Stimulated activated naive CD4-positive, alpha-beta T cell treated with Interleukin-2 at 50 U/mL for 16 hours (primary cell): ENCODE data around the gene GMEB2.
"Not testable (repeated sequence)": the region's sequence is repeated elsewhere in the genome, so short reads cannot be mapped to it uniquely, and the experiment has no call there.

Experiments used
- DNase-seq: peaks from one replicate; lab custom pipeline; 2025; lab: John Stamatoyannopoulos, UW

The GMEB2 gene

DNA sequence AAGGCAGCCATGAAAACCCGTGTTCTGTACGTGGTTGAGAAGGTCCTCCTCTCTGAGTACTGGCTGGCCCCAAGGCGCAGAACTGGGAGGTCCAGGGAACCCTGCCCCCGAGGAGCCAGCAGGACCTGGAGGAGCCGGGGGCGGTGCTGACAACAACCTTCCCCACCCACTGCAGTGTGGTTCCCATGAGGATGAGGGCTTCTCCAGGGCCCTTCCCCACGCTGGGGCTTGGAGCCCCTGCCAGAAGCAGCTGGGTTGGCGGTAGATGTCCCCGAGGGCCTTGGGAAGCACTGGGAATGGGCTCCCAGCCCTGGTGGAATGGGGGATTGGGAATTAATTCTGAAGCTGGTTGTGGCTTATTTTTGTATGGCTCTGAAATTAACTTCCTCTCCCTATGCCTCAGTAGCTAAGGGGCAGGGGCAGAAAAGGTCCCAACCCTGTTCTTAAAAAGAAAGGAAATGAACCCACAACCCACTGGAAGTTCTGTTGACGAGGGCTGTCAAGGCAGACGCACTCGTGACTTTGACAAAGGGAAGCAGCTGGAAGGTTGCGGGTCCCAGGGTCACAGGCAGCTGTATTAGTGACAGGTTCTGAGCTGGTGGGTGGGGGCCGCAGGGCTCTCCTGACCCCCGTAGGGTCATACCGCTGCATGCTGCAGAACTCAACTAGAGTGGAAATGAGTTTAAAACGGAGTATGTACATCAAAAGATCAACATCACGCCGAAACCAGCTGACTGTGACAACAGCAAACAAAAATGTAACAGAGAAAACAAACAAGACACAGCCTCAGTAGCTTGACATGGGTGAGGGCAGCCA, 38.9 kb downstream of the GMEB2 start:
- no peak for DNase-seq

DNA sequence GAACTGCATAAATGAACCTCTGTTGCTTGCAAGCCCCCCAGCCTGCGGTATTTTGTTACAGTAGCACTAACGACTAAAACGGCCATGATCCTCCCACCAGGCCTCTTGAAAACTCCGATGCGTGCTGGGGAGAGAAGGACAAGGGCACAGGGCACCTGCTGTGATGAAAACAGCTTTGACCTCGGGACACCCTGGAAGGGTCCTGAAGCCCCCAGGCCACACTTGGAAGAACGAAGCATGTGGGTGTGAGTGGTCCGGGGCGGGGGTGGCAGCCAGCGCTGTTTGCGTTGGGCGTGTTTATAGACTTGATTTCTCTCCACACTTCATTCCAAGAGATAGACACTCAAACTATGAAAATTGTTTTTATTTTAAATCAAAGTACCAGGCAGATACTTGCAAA, 39.6 kb downstream of the GMEB2 start:
- DNase-seq: no peak

DNA sequence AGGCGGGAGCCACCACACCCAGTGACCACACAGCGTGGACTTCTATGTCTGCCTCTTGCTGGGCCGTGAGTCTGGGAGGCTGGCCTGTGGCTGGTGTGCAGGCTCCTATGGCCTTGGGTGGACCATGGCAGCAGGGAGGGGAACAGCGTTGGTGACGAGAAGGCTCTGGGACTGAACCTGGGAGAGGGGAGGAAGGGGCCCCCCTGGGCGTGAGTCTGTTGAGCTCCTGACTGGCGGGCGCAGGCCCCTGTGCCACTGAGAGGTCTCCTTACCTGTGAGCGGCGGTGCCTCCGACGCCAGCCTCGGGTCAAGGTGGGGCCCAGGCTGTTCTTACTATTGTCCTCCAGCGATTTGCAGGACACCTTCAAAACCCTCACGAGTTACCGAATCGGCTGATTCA, 40.1 kb downstream of the GMEB2 start:
- DNase-seq: no peak

DNA sequence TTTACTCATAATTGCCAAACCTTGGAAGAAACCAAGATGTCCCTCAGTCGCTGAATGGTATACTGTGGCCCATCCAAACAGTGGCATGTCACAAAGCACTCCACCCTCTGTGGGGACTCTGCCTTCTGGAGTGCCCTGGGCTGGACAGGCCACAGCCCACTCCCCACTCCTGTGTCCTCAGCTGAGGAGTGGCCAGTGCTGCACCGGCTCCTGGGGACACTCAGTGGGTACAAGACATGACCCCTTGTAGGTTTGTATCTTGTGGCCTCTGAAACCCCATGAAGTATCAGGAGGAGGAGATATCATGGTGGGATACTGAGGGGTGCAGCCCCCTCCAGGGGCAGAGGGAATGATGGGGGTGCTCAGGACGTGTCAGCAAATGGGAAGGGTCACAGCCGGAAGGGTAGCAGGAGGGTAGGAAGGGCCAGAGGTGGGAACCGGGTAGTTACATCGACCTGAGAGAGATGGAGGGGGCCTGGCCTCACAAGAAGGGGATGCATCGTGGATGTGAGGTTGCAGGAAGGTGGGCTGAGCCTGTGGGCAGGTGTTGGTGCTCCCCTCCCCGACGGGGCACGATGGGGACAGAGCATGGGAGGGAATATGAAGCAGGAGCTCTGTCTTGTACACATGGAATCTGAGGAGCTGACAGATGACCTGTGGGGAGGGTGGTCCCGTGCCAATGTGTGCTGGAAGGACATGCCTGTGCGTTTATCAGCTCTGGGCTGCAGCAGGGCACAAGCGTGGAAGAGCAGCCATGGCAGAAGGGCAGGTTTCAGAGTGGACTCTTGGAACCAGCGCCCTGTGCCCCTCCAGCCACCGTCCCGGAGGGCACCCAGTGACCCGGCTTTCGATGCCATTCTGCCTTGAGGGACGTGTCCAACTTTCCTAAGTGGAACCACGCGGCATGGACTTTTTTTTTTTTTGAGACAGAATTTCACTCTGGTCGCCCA, 41.0 kb downstream of the GMEB2 start:
- no peak for DNase-seq

DNA sequence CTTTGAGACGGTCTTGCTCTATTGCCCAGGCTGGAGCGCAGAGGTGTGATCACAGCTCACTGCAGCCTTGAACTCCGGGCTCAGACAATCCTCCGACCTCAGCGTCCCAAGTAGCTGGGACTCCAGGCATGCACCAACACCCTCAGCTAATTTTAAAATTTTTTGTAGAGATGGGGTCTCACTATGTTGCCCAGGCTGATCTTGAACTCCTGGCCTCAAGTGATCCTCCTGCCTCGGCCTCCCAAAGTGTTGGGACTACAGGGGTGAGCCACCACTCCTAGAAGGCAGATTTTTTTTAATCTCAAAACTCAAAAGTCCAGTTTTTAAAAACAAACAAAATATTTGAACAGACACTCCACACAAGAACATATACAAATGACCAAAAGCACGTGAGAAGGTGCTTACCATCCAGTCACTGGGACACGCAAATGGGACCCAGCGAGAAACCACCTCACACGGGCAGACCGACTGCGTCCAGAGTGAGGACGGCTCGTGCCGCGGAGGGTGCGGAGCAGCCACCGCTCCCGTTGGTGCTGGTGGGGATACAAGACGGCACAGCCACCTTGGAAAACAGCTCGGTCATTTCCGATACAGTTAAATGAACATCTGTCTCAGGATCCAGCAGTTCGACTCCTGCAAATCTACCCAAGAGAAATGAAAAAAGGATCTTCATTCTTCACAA, 44.4 kb downstream of the GMEB2 start:
- DNase-seq: no peak

DNA sequence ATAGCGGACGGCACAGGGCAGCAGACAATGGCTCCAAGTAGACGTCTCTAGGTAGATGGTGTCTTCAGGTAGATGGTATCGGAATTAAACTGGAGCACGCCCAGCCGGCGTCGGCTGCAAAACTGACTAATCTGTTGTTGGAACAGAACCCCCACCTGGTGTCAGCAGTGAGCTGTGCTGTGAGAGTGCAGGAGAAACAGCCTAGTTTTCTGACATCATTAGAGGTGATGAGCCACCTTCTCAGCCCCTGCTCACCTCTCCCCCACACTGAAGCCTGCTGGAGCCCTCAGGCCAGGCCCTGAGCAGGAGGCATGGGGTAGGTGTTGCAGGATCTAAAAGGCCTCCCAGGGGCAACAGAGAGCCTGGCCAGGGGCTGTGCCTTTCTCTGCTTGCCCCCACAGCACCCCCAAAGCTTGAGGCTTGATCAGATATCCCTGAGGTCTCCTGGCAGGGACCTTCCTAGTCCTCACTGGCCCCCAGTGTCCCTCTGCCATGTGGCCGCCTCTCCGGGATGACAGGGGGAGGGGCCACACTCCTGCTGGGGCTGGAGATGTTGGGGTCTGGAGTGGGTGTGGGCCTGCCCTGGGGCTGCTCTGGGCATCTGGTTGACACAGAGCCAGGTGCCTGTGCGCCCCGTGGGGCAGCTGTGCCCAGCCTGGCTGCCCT, 46.0 kb downstream of the GMEB2 start:
- peak; percentile 58 for DNase-seq

DNA sequence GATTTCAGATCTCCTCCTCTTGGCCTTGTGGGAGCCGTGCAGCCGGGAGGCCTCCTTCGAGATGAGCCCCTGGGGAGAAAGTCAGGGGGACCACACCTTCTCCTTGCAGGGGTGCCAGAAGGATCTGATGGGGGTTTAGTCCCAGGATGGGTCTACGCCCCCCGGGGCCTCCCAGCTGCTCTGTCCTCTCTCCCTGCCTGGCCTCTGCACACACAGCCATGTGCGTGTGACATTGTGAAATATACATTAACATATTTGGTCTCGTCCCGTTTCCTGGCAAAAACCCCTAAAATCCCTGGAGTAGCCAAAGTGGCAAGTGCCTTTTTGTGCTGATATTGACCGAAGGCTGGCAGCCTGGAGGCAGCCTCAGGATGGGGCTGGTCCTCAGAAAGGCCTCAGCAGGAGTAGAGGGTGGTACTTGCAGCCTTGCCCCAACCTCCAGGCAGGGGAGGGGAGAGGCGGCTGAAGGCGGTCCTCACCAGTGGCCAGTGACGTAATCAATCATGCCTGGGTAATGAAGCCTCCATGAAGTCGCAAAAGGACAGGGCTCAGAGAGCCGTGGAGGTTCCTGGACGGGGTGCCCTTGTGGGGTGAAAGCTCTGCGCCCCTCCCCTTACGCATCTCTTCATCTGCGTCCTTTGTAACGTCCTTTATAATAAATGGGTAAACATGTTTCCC, 47.7 kb downstream of the GMEB2 start:
- DNase-seq: no peak

DNA sequence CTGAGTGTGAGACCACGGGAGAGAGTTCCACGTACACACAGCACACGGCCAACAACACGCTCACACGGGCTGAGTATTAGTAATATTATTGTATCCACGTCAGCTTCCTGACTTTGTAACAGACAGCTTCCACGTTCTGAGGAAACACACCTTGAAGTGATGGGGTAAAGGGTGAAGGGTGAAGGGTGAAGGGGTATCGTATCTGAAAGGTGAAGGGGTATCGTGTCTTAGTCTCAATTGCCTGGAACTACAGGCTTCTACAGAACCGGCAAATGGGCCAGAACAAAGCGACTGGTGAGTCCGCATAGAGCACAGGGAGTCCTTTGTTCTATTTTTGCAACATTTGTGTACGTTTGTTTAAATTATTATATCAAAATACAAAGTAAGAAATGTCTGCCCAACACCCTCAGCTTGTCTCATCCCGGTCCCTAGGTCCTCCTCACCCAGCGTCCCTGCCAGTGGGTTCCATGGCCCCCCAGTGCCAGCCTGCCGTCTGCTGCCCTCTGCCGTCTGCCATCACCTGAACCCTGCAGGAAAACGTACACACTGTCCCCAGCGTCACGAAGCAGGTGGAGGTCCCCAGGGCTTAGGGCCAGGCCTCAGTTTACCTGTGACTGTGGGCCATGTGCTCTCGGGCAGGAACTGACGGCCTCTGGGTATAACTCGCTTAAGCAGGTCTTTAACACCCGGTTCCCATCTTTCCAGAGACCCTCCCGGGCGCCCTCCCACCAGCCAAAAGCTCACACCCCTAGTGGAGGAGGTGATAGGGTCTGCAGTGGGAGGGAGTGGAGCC, 48.5 kb downstream of the GMEB2 start:
- no peak for DNase-seq

DNA sequence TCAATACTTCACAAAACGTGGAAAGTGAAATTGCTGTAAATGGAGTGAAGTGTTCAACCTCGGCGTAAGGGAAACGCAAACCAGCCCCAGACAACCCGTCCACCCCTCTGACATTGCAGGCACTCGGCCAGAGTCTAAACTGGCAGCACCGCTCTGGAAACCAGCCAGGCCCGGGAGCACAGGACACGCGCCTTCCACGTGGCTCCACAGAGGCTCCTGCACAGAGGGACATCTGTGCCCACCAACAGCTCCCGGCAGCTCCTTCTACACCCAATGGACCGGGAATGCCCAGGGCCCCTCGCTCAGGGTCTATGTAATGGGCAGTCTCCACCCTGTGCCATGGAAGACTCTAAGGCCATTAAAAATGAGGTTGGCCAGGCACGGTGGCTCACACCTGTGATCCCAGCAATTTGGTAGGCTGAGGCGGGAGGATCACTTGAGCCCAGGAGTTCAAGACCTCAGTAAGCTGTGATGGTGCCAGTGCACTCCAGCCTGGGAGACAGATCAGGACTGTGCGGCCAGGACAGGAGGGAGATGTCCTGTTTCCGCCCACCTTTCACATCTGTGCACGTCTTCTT, 49.5 kb downstream of the GMEB2 start:
- DNase-seq: no peak

DNA sequence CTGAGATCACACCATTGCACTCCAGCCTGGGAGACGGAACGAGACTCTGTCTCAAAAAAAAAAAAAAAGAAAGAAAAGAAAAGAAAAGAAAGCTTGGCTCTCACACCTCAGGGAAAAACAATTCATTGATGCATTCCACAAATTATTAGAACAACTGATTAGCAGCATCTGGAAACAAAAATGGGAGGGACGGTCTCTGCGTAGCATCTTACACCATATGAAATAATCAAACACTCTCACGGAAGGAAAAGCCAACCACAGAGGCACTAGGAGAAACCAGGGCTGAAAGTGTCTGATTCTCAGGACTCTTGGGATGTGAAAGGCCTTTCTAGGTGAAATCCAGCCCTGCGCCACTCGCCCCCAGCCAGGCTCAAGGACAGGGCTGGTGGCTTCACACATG, 50.6 kb downstream of the GMEB2 start:
- DNase-seq: no peak

DNA sequence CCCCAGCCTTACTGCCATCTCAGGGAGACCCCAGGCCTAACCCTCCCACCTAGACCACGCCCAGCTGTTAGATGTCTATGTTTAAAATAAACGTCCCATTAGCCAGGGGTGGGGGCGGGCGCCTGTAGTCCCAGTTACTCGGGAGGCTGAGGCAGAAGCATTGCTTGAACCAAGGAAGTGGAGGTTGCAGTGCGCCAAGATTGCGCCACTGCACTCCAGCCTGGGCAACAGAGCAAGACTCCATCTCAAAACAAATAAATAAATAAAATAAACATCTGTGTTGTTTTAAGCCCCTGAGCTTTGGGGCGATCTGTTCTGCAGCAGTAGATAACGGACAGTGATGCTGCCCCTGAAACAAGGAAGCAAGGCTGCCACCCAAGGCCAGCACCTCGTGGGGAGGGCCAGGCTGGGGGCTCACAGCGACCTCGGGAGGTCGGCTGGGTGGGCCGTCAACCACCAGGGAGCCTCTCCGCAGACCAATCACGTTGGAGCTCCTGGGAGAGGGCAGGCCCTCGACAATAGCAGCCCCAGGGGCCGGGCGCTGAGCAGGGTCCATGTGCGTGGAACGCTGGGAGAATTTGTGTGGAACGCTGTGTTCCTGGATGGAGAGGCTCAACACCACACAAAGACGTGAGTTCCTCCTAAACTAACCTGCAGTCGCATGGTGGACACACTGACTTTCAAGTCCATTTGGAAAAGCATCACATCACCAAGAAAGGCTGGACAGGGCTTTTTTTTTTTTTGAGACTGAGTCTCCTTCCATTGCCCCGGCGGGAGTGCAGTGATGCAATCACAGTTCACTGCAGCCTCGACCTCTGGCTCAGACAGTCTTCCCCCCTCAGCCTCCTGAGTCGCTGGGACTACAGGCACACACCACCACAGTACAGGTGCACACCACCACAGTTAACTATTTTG, 51.8 kb downstream of the GMEB2 start:
- DNase-seq: no peak

DNA sequence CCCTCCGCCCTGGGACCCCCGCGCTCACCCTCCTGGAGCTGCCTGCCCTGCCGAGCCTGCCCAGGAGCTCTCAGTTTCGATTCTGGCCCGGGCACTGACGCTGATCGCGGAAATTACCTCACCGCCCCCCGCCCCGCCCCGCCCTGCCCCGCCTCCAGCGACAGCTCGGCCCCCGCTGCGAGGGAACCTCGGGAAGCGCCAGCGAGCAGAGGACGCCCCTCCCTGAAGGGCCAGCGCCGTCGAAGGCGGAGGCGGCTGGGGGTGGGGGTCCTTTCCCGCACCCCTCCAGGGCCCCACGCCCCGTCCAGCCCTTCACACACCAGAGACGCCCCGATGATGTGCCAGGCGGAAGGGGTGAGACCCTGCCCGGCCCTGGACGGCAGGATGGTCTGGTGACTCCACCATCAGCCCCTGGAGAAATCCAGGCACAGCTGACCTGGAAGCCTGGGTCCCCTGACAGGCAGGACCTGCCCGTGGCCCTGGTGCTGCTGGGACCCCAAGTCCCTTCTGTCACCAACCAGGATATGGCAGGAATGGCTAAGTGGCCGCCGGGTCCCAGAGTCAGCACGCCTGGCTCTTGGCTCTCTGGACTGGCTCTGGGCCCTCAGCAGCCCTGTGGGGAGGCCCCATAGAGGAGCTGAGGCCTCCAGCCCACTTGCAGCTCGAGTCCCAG, 52.6 kb downstream of the GMEB2 start, which contains the start of gene HELZ2:
Gene HELZ2 (minus strand): TSS at position 84 of the 673 bp plus-strand sequence. CDS start 1,854 bp downstream, outside the sequence.
- peak; percentile 73 for DNase-seq

DNA sequence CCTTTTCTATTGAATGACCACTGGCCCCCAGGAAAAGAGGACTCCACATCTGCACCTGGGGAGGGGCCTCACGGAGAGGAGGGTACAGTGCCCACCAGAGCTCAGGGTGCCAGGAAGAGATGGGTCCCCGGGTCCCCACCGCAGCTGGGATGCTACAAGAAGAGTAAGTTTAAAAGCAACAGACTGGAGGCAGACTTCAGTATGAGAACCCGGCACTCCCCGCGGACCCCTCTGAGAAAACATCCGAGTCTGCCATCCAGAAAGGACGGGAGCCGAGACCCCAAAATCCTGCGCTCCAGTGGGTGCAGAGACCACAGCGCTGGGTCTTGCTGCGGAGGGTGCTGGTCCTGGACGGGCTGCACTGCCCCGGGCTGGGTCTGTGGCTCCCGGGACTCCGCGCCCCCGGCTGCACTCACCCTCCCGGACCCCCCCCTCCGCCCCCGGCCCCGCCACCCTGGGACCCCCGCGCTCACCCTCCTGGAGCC, 53.2 kb downstream of the GMEB2 start:
- DNase-seq: no peak

DNA sequence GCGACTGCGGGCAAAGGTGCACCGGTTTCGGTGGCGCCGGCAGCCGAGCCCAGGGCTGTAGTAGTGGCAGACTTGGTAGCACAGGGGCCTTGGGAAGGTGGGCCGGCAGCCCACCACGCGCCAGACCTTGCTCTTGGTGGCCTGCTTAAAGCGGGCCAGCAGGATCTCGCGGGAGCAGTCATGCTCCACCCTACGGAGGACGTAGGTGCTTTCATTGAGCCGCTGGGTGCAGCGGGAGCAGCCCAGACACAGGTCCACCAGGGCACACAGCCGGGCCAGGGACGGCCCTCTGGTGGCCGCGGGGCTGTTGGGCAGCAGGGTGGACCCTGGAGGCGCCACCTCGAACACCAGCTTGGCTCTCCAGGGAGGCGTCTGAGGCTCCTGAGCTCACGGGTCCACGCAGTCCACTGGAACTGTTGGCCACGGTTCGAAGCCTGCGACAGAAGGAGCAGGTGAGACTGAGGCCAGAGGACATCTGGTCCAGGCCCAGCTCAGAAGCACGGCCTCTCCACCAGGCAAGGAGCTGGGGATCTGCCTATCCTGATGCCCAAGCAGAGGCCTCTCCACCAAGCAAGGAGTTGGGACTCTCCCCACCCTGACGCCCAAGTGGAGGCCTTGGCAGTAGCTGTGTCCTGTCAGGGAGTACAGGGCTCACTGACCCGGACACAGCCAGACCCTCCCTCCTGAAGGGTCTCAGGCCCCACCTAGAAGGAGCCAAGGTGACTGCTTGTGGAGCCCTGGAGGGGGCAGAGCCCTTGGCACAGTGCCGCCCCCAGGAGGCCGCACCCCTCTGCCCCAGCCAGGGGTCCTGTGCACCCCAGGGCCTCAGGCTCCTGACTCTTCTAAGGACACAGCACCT, 53.9 kb downstream of the GMEB2 start:
- DNase-seq: no peak

DNA sequence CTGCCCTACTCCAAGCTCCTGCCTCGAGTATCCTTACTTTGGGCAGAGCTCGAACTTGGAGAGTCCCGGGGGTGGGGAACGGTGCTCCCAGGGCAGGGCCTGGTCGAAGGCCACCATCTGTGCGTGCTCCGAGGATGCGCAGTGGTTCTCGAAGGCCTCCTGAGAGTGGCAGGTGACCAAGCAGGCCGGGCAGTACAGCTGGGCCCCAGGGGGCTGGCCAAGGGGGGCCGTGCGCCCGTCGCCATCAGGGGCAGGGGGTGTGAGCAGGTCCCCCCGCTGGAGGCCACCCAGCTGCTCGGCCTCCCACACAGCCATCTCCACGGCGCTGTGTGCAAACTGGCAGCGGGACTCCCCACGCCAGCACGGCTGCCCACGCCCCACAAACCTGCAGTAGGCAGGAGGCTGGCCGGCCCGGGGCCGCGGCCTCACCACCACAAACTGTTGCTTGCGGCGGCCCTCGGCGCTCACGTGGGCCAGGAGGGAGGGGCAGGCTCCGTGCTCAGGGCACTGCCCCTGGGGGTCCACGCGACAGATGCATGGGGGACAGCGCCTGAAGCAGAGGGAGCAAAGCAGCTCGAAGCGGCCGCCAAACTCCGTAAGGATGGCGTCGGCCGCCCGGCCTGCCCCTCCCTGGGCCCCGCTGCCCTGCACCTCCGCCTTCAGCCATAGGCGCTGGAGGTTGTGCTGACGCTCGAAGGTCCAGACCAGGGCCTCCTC, 54.7 kb downstream of the GMEB2 start:
- DNase-seq: no peak

DNA sequence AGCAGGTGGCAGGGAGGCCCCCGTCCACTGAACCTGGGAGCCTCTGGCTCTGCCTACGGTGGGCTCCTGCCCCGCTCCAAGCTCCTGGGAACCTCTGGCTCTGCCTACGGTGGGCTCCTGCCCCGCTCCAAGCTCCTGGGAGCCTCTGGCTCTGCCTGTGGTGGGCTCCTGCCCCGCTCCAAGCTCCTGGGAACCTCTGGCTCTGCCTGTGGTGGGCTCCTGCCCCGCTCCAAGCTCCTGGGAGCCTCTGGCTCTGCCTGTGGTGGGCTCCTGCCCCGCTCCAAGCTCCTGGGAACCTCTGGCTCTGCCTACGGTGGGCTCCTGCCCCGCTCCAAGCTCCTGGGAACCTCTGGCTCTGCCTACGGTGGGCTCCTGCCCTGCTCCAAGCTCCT, 55.8 kb downstream of the GMEB2 start:
- not testable (repeated sequence) for DNase-seq
